K562 (cell line): ENCODE results near the gene TMEM135. TPM values are rescaled to one million over a fixed set of nuclear protein-coding genes. Genes with fewer than 3 reads are reported as not detected.

Source experiments
- ATAC-seq: fragments of 200-7000 bp; cut with Tn5 transposase; 3 replicates; pipeline ENCODE4 v1.9.1; 2020; ENCODE audit warnings: moderate library complexity
- BruUV-seq: library from RNA; stranded (reverse); fragments of 400-500 nt; replicated peaks from 2 replicates; lab custom pipeline; 2021; lab: Mats Ljungman, UMichigan
- CTCF ChIA-PET: fragments of 300-600 bp; formaldehyde crosslinking; extraction: SDS; loops from one replicate; lab custom pipeline; 2021; ENCODE audit warnings: low intra/inter-chr PET ratio; lab: Yijun Ruan, JAX
- POLR2A ChIA-PET: fragments of 300-600, 350-650 bp; sonication (Branson Sonifier 250); formaldehyde crosslinking; extraction: SDS; loops from one replicate; lab custom pipeline; 2021; ENCODE audit warnings: antibody characterized with exemption, inconsistent platforms; lab: Yijun Ruan, JAX
- DNase-seq, 4 experiments: peaks; one replicate each; pipeline versions ENCODE4 v3.0.0 to v3.0.0-alpha.2; 2011 to 2018; ENCODE audit warnings: low spot score in 3 of 4, mixed read lengths in 3 of 4; ENCODE audit errors: extremely low read depth in 1 of 4
- FAIRE-seq: peaks from 2 replicates; lab custom pipeline; 2011; peaks lifted over from hg19 to GRCh38; lab: Jason Lieb, UNC
- H2AFZ ChIP-seq: 2 replicates; pipeline ENCODE4 v1.6.0; 2011; ENCODE audit warnings: low read depth, low read length, control low read depth, inconsistent platforms
- H3K27ac ChIP-seq: fragments of 200-600 bp; 3 replicates; pipeline ENCODE4 v1.8.0; 2011; ENCODE audit warnings: low read depth, mild to moderate bottlenecking, control low read depth, inconsistent platforms, low read length, moderate library complexity, mixed read lengths; ENCODE audit errors: extremely low read depth
- H3K27me3 ChIP-seq, 2 experiments: fragments of 300-600 bp in 1 of 2; 2 replicates in 1 of 2; 3 replicates in 1 of 2; pipeline versions ENCODE4 v1.6.0 to v1.8.0; 2011; ENCODE audit warnings: inconsistent platforms in 2 of 2, low read length in 2 of 2, mild to moderate bottlenecking in 1 of 2, mixed read lengths in 1 of 2, moderate library complexity in 1 of 2; ENCODE audit not compliant: control insufficient read depth in 2 of 2, insufficient read depth in 2 of 2
- H3K36me3 ChIP-seq: fragments of 300-600 bp; 3 replicates; pipeline ENCODE4 v1.8.0; 2011; ENCODE audit warnings: mild to moderate bottlenecking, low read length, inconsistent platforms; ENCODE audit not compliant: control insufficient read depth, insufficient read depth
- H3K4me1 ChIP-seq, 2 experiments: fragments of 200-600 bp in 1 of 2; replicated peaks in 1 of 2; 2 replicates in 1 of 2; 3 replicates in 1 of 2; pipeline versions ENCODE4 v1.5.1 to v1.8.0; 2011; ENCODE audit warnings: inconsistent platforms in 2 of 2, low read length in 2 of 2, mild to moderate bottlenecking in 1 of 2, mixed read lengths in 1 of 2, moderate library complexity in 1 of 2; ENCODE audit not compliant: control insufficient read depth in 2 of 2, insufficient read depth in 2 of 2
- H3K4me2 ChIP-seq: 2 replicates; pipeline ENCODE4 v1.6.1; 2011; ENCODE audit warnings: low read length, control low read depth, inconsistent platforms, mixed read lengths; ENCODE audit not compliant: insufficient read depth
- H3K4me3 ChIP-seq: fragments of 200-600 bp; sonication (generic), shearing (Covaris generic); 2 replicates; pipeline ENCODE4 v1.5.1; 2016; ENCODE audit warnings: control low read depth, inconsistent platforms
- H3K79me2 ChIP-seq: fragments of 200-600 bp; 3 replicates; pipeline ENCODE4 v1.8.0; 2011; ENCODE audit warnings: low read length, inconsistent platforms; ENCODE audit not compliant: control insufficient read depth, insufficient read depth
- H3K9ac ChIP-seq, 2 experiments: 2 replicates each; pipeline versions ENCODE4 v1.6.0 to v1.6.1; 2011; ENCODE audit warnings: low read depth in 2 of 2, low read length in 2 of 2, control low read depth in 1 of 2, inconsistent platforms in 1 of 2, mild to moderate bottlenecking in 1 of 2, mixed read lengths in 1 of 2; ENCODE audit not compliant: insufficient read depth in 1 of 2
- H3K9me1 ChIP-seq: one replicate; pipeline ENCODE4 v1.6.0; 2011; ENCODE audit warnings: inconsistent platforms, mild to moderate bottlenecking, low read length, moderate library complexity; ENCODE audit not compliant: control insufficient read depth, insufficient read depth
- H3K9me3 ChIP-seq: replicated peaks from 2 replicates; pipeline ENCODE4 v1.5.1; 2011; ENCODE audit warnings: low read depth, low read length, inconsistent platforms; ENCODE audit not compliant: control insufficient read depth, insufficient read depth
- H4K20me1 ChIP-seq: replicated peaks from 2 replicates; pipeline ENCODE4 v1.6.1; 2011; ENCODE audit warnings: low read length, inconsistent platforms, mixed read lengths; ENCODE audit not compliant: control insufficient read depth, insufficient read depth
- CEBPG ChIP-seq, 3 experiments: fragments of 200-800 bp in 1 of 3; sonication (Bioruptor generic) in 1 of 3; sonication (generic) in 1 of 3; formaldehyde crosslinking in 1 of 3; IDR thresholded peaks in 2 of 3; conservative IDR thresholded peaks in 1 of 3; 2 replicates each; pipeline versions ENCODE4 v1.6.1 to v1.8.0; 2016 to 2022; ENCODE audit warnings: missing compliant biosample characterization in 2 of 3, missing genetic modification characterization in 2 of 3, mild to moderate bottlenecking in 1 of 3, missing genetic modification reagents in 1 of 3
- MAFF ChIP-seq: IDR thresholded peaks from 2 replicates; pipeline ENCODE4 v1.6.1; 2012; ENCODE audit warnings: low read length, improper control_type of control experiment
- ZFX ChIP-seq: sonication (generic); formaldehyde crosslinking; IDR thresholded peaks from 2 replicates; pipeline ENCODE4 v1.8.0; 2022; ENCODE audit warnings: mild to moderate bottlenecking, missing genetic modification reagents, moderate library complexity
- WGBS: fragments of 100-300 bp; shearing (Covaris generic); methylation state at CpG from one replicate; pipeline ENCODE4 v1.1.6; 2016; ENCODE audit warnings: low coverage, mixed read lengths; ENCODE audit not compliant: insufficient coverage; ENCODE audit errors: missing lambda C conversion rate; 5-methylcytosine and 5-hydroxymethylcytosine counted together
- in situ Hi-C: fragments of 300-500 bp; cut with MboI; formaldehyde crosslinking; loops from 4 replicates; pipeline ENCODE4 v1.15.0; 2018; ENCODE audit warnings: inconsistent platforms, mixed read lengths
- intact Hi-C: fragments of 100-400 bp; cut with micrococcal nuclease; formaldehyde crosslinking; loops from 2 replicates; pipeline ENCODE4 v1.14.2; 2022
- polyA plus RNA-seq, 8 experiments: library from polyadenylated mRNA; depleted of rRNA in 4 of 8; stranded (reverse) in 5 of 8; unstranded in 3 of 8; fragments of >200 nt; fragmentation: Nextera tagmentation in 2 of 8; fragmentation: Illumina TruSeq in 1 of 8; extraction: Ambion mirVana in 2 of 8; extraction: Trizol in 1 of 8; gene quantifications; 2 replicates each; pipeline versions ENCODE4 v1.2.1 to v1.2.3, GENCODE V29; 2011 to 2014; ENCODE audit warnings: inconsistent platforms in 1 of 8, missing spikeins in 1 of 8
- total RNA-seq, 7 experiments: library from RNA; depleted of rRNA in 6 of 7; stranded (reverse); fragments of >200 nt in 6 of 7; fragmentation: Illumina TruSeq in 2 of 7; extraction: Trizol in 2 of 7; gene quantifications; 2 replicates each; pipeline versions ENCODE4 v1.2.1 to v1.2.3, GENCODE V29; 2011 to 2021; ENCODE audit warnings: low replicate concordance in 1 of 7
- TF ChIP-seq, protein P1 (sequence below): fragments of 450-650 bp; IDR thresholded peaks from 2 replicates; pipeline ENCODE4 v1.6.1; 2016; ENCODE audit warnings: missing biosample characterization, missing genetic modification characterization
- TF ChIP-seq, protein P2 (sequence below): fragments of 450-650 bp; IDR thresholded peaks from 2 replicates; pipeline ENCODE4 v1.6.1; 2016
- TF ChIP-seq, protein P3 (sequence below): sonication (generic); formaldehyde crosslinking; IDR thresholded peaks from 2 replicates; pipeline ENCODE4 v1.8.1; 2023; ENCODE audit warnings: missing genetic modification reagents, mild to moderate bottlenecking, borderline replicate concordance
- TF ChIP-seq, protein P4 (sequence below): conservative IDR thresholded peaks from 2 replicates; pipeline ENCODE4 v1.6.1; 2011; ENCODE audit warnings: low read depth, mild to moderate bottlenecking, low read length; ENCODE audit not compliant: control insufficient read depth

Gene TMEM135
- total and polyA plus RNA-seq, 9 of the 15 experiments (the other 6 are each of a cell fraction or from before 2014, with no cell fraction given), result 17.3 to 53.6 (median 24.9) TPM

DNA sequence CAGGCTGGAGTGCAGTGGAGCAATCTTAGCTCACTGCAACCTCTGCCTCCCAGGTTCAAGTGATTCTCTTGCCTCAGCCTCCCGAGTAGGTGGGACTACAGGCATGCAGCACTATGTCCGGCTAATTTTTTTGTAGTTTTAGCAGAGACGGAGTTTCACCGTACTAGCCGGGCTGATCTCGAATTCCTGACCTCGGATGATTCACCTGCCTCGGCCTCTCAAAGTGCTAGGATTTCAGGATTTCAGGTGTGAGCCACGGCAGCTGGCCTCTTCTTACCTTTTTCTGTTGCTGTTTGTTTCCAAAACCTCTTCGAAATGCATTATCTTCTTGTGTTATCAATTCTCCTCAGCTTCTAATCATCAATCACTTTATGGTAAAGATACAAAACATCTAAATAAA is 22.1 kb upstream of the TMEM135 start (continued):
- TF ChIP-seq, protein P1, sequence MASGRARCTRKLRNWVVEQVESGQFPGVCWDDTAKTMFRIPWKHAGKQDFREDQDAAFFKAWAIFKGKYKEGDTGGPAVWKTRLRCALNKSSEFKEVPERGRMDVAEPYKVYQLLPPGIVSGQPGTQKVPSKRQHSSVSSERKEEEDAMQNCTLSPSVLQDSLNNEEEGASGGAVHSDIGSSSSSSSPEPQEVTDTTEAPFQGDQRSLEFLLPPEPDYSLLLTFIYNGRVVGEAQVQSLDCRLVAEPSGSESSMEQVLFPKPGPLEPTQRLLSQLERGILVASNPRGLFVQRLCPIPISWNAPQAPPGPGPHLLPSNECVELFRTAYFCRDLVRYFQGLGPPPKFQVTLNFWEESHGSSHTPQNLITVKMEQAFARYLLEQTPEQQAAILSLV, result no peak

DNA sequence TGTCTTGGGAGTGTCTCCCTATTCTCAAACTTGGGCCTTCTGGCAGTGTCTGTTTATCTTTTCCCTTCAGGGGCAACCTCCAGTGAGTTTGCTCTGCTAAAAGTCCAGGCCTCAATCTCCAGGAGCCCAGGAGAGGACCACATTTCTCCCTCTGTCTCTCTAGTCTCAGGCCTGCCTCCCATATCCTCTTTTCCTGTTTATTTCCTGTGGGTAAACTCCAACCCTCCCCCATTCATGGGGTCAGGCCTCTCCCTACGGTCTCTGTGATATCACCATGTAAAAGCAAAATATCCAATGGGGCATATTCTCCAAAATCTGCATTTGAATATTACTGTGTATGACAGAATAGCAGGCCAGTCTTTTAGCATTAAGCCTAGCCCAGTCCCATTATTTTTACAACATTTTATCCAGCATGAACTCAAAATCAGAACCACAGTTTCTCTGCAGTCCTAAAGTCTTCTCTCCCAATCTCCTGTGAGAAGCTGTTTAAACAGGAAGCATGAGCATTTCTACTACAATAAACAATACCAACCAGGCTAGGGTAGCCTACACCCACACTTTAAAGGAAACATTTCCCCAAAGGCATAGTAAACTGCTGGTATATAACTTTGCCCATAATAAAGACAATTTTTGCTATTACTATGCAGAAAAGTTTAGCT is 18.0 kb upstream of the TMEM135 start:
- peaks cover 0 to 8% of the 10 kb centered on the region in 2 experiments; a peak in 4 of 5 replicates for H3K4me1 ChIP-seq
- H3K9ac ChIP-seq, result no peak overlapping the region
- no peak for FAIRE-seq
- no peaks in the 10 kb centered on the region for H4K20me1 ChIP-seq
- H3K79me2 ChIP-seq, result no peaks in the 10 kb centered on the region
- no peaks in the 10 kb centered on the region for H3K27me3 ChIP-seq
- intact Hi-C loops, result no loop called here
- H3K9me1 ChIP-seq, result no peaks in the 10 kb centered on the region
- H3K27ac ChIP-seq, result no peak overlapping the region; the same call in 2 of the 3 replicates
- in situ Hi-C loops, result no loop called here
- H3K4me3 ChIP-seq, result no peak overlapping the region
- no peak for DNase-seq
- peak; percentile 30 for ATAC-seq
- TF ChIP-seq MAFF (no peak), ZFX (CRISPR knock-in tag) (peak; percentile 28; the same call in 1 of the 2 replicates), CEBPG (CRISPR knock-in tag; IDR thresholded peaks at IDR 0.05) (no peak), CEBPG (tag; conservative IDR thresholded peaks at IDR 0.05 in 1 of 2, IDR thresholded peaks at IDR 0.05 in 1 of 2) (no peak)
- TF ChIP-seq, protein P2, sequence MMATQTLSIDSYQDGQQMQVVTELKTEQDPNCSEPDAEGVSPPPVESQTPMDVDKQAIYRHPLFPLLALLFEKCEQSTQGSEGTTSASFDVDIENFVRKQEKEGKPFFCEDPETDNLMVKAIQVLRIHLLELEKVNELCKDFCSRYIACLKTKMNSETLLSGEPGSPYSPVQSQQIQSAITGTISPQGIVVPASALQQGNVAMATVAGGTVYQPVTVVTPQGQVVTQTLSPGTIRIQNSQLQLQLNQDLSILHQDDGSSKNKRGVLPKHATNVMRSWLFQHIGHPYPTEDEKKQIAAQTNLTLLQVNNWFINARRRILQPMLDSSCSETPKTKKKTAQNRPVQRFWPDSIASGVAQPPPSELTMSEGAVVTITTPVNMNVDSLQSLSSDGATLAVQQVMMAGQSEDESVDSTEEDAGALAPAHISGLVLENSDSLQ, result no peak
- TF ChIP-seq, protein P3, sequence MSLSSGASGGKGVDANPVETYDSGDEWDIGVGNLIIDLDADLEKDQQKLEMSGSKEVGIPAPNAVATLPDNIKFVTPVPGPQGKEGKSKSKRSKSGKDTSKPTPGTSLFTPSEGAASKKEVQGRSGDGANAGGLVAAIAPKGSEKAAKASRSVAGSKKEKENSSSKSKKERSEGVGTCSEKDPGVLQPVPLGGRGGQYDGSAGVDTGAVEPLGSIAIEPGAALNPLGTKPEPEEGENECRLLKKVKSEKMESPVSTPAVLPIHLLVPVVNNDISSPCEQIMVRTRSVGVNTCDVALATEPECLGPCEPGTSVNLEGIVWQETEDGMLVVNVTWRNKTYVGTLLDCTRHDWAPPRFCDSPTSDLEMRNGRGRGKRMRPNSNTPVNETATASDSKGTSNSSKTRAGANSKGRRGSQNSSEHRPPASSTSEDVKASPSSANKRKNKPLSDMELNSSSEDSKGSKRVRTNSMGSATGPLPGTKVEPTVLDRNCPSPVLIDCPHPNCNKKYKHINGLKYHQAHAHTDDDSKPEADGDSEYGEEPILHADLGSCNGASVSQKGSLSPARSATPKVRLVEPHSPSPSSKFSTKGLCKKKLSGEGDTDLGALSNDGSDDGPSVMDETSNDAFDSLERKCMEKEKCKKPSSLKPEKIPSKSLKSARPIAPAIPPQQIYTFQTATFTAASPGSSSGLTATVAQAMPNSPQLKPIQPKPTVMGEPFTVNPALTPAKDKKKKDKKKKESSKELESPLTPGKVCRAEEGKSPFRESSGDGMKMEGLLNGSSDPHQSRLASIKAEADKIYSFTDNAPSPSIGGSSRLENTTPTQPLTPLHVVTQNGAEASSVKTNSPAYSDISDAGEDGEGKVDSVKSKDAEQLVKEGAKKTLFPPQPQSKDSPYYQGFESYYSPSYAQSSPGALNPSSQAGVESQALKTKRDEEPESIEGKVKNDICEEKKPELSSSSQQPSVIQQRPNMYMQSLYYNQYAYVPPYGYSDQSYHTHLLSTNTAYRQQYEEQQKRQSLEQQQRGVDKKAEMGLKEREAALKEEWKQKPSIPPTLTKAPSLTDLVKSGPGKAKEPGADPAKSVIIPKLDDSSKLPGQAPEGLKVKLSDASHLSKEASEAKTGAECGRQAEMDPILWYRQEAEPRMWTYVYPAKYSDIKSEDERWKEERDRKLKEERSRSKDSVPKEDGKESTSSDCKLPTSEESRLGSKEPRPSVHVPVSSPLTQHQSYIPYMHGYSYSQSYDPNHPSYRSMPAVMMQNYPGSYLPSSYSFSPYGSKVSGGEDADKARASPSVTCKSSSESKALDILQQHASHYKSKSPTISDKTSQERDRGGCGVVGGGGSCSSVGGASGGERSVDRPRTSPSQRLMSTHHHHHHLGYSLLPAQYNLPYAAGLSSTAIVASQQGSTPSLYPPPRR (CRISPR knock-in tag), result no peak
- TF ChIP-seq, protein P4, sequence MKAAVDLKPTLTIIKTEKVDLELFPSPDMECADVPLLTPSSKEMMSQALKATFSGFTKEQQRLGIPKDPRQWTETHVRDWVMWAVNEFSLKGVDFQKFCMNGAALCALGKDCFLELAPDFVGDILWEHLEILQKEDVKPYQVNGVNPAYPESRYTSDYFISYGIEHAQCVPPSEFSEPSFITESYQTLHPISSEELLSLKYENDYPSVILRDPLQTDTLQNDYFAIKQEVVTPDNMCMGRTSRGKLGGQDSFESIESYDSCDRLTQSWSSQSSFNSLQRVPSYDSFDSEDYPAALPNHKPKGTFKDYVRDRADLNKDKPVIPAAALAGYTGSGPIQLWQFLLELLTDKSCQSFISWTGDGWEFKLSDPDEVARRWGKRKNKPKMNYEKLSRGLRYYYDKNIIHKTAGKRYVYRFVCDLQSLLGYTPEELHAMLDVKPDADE, result no peak
- WGBS, result 14% methylated on average over 1 of the region's 1 CpG
- no TSS peak for BruUV-seq
- H2AFZ ChIP-seq, result peak overlapping the region; percentile 63
- POLR2A ChIA-PET, result no interaction called here
- H3K36me3 ChIP-seq, result no peaks in the 10 kb centered on the region
- CTCF ChIA-PET, result no interaction called here
- no peak overlapping the region for H3K4me2 ChIP-seq
- H3K9me3 ChIP-seq, result no peaks in the 10 kb centered on the region
